ENCODE measurements around the gene PRKN.
A peak's percentile ranks its signal among the peaks of the same experiment; 100 is the strongest.

Gene PRKN

GRCh38 chr6:161376367-161376766 lies 1351.2 kb downstream of the PRKN start:
- Histone ChIP-seq H3K36me3 (ENCODE audit: control insufficient read depth, insufficient read depth, low read length) (no peaks in the 10 kb centered on the region), H3K27ac (ENCODE audit: low read depth, low read length, severe bottlenecking) (no peak overlapping the region), H3K9me3 (ENCODE audit: control insufficient read depth, low read length) (no peaks in the 10 kb centered on the region), H3K4me1 (ENCODE audit: control insufficient read depth, insufficient read depth, low read length, poor library complexity, severe bottlenecking) (peaks cover 10% of the 10 kb centered on the region), H3K4me3 (ENCODE audit: extremely low read depth, insufficient read depth, low read length, poor library complexity, severe bottlenecking) (no peak overlapping the region)
- 94% methylated on average over 7 to 10 of the region's 11 CpGs for WGBS, 2 experiments (ENCODE audit: insufficient coverage in 2 of 2)

- WGBS, 2 experiments (ENCODE audit: insufficient coverage in 2 of 2) = 80 to 84% methylated on average over 26 to 28 of the region's 32 CpGs
- Histone ChIP-seq H3K4me3 (ENCODE audit: extremely low read depth, insufficient read depth, low read length, poor library complexity, severe bottlenecking) (no peak overlapping the region), H3K27ac (ENCODE audit: low read depth, low read length, severe bottlenecking) (peak overlapping the region; percentile 36), H3K4me1 (ENCODE audit: control insufficient read depth, insufficient read depth, low read length, poor library complexity, severe bottlenecking) (peaks cover 10% of the 10 kb centered on the region), H3K9me3 (ENCODE audit: control insufficient read depth, low read length) (no peaks in the 10 kb centered on the region), H3K36me3 (ENCODE audit: control insufficient read depth, insufficient read depth, low read length) (no peaks in the 10 kb centered on the region)
Observed at GRCh38 chr6:161374971-161375873, 1352.3 kb downstream of the PRKN start.

- no peaks in the 10 kb centered on the region for H3K36me3 ChIP-seq (ENCODE audit: control insufficient read depth, insufficient read depth, low read length)
- peaks cover 4% of the 10 kb centered on the region for H3K4me1 ChIP-seq (ENCODE audit: control insufficient read depth, insufficient read depth, low read length, poor library complexity, severe bottlenecking)
- H3K9me3 ChIP-seq (ENCODE audit: control insufficient read depth, low read length) = no peaks in the 10 kb centered on the region
- no peak overlapping the region for H3K27ac ChIP-seq (ENCODE audit: low read depth, low read length, severe bottlenecking)
- 45 to 47% methylated on average over 11 to 14 of the region's 15 CpGs for whole genome bisulfite sequencing, 2 experiments (ENCODE audit: insufficient coverage in 2 of 2)
- H3K4me3 ChIP-seq (ENCODE audit: extremely low read depth, insufficient read depth, low read length, poor library complexity, severe bottlenecking) = no peak overlapping the region
Observed at GRCh38 chr6:161373905-161374451, 1353.6 kb downstream of the PRKN start.

- Histone ChIP-seq H3K4me1 (ENCODE audit: control insufficient read depth, insufficient read depth, low read length, poor library complexity, severe bottlenecking) (peaks cover 4% of the 10 kb centered on the region), H3K9me3 (ENCODE audit: control insufficient read depth, low read length) (no peaks in the 10 kb centered on the region), H3K4me3 (ENCODE audit: extremely low read depth, insufficient read depth, low read length, poor library complexity, severe bottlenecking) (no peak overlapping the region), H3K36me3 (ENCODE audit: control insufficient read depth, insufficient read depth, low read length) (no peaks in the 10 kb centered on the region), H3K27ac (ENCODE audit: low read depth, low read length, severe bottlenecking) (no peak overlapping the region)
- 91 to 97% methylated on average over 10 of the region's 10 CpGs for WGBS, 2 experiments (ENCODE audit: insufficient coverage in 2 of 2)
Observed at GRCh38 chr6:161372422-161372793, 1355.2 kb downstream of the PRKN start.

GRCh38 chr6:161370880-161371279 lies 1356.7 kb downstream of the PRKN start:
- 49 to 73% methylated on average over 5 of the region's 9 CpGs for WGBS, 2 experiments (ENCODE audit: insufficient coverage in 2 of 2)
- Histone ChIP-seq H3K4me1 (ENCODE audit: control insufficient read depth, insufficient read depth, low read length, poor library complexity, severe bottlenecking) (peaks cover 4% of the 10 kb centered on the region), H3K36me3 (ENCODE audit: control insufficient read depth, insufficient read depth, low read length) (no peaks in the 10 kb centered on the region), H3K9me3 (ENCODE audit: control insufficient read depth, low read length) (no peaks in the 10 kb centered on the region), H3K27ac (ENCODE audit: low read depth, low read length, severe bottlenecking) (no peak overlapping the region), H3K4me3 (ENCODE audit: extremely low read depth, insufficient read depth, low read length, poor library complexity, severe bottlenecking) (no peak overlapping the region)

- Histone ChIP-seq H3K9me3 (ENCODE audit: control insufficient read depth, low read length) (no peaks in the 10 kb centered on the region), H3K4me1 (ENCODE audit: control insufficient read depth, insufficient read depth, low read length, poor library complexity, severe bottlenecking) (no peaks in the 10 kb centered on the region), H3K4me3 (ENCODE audit: extremely low read depth, insufficient read depth, low read length, poor library complexity, severe bottlenecking) (no peak overlapping the region), H3K36me3 (ENCODE audit: control insufficient read depth, insufficient read depth, low read length) (no peaks in the 10 kb centered on the region), H3K27ac (ENCODE audit: low read depth, low read length, severe bottlenecking) (no peak overlapping the region)
- WGBS, 2 experiments (ENCODE audit: insufficient coverage in 2 of 2) = 94 to 97% methylated on average over 7 to 8 of the region's 13 CpGs
Observed at GRCh38 chr6:161369339-161369738, 1358.2 kb downstream of the PRKN start.

- WGBS, 2 experiments (ENCODE audit: insufficient coverage in 2 of 2) = 89 to 93% methylated on average over 5 of the region's 7 CpGs
- H3K27ac ChIP-seq (ENCODE audit: low read depth, low read length, severe bottlenecking) = no peak overlapping the region
- H3K9me3 ChIP-seq (ENCODE audit: control insufficient read depth, low read length) = peaks cover 2% of the 10 kb centered on the region
- no peaks in the 10 kb centered on the region for H3K36me3 ChIP-seq (ENCODE audit: control insufficient read depth, insufficient read depth, low read length)
- no peak overlapping the region for H3K4me3 ChIP-seq (ENCODE audit: extremely low read depth, insufficient read depth, low read length, poor library complexity, severe bottlenecking)
- no peaks in the 10 kb centered on the region for H3K4me1 ChIP-seq (ENCODE audit: control insufficient read depth, insufficient read depth, low read length, poor library complexity, severe bottlenecking)
Observed at GRCh38 chr6:161368514-161368913, 1359.1 kb downstream of the PRKN start.

GRCh38 chr6:161367472-161367871 lies 1360.1 kb downstream of the PRKN start:
- peaks cover 9% of the 10 kb centered on the region for H3K9me3 ChIP-seq (ENCODE audit: control insufficient read depth, low read length)
- no peaks in the 10 kb centered on the region for H3K36me3 ChIP-seq (ENCODE audit: control insufficient read depth, insufficient read depth, low read length)
- no peak overlapping the region for H3K4me3 ChIP-seq (ENCODE audit: extremely low read depth, insufficient read depth, low read length, poor library complexity, severe bottlenecking)
- no peak overlapping the region for H3K27ac ChIP-seq (ENCODE audit: low read depth, low read length, severe bottlenecking)
- H3K4me1 ChIP-seq (ENCODE audit: control insufficient read depth, insufficient read depth, low read length, poor library complexity, severe bottlenecking) = no peaks in the 10 kb centered on the region
- WGBS, 2 experiments (ENCODE audit: insufficient coverage in 2 of 2) = 88 to 95% methylated on average over 10 to 12 of the region's 12 CpGs

- H3K36me3 ChIP-seq (ENCODE audit: control insufficient read depth, insufficient read depth, low read length) = no peaks in the 10 kb centered on the region
- no peaks in the 10 kb centered on the region for H3K4me1 ChIP-seq (ENCODE audit: control insufficient read depth, insufficient read depth, low read length, poor library complexity, severe bottlenecking)
- no peak overlapping the region for H3K4me3 ChIP-seq (ENCODE audit: extremely low read depth, insufficient read depth, low read length, poor library complexity, severe bottlenecking)
- H3K9me3 ChIP-seq (ENCODE audit: control insufficient read depth, low read length) = peaks cover 14% of the 10 kb centered on the region
- no peak overlapping the region for H3K27ac ChIP-seq (ENCODE audit: low read depth, low read length, severe bottlenecking)
- WGBS, 2 experiments (ENCODE audit: insufficient coverage in 2 of 2) = 94 to 98% methylated on average over 7 to 10 of the region's 11 CpGs
Observed at GRCh38 chr6:161366301-161366923, 1361.2 kb downstream of the PRKN start.

- WGBS, 2 experiments (ENCODE audit: insufficient coverage in 2 of 2) = 88 to 91% methylated on average over 3 of the region's 6 CpGs
- H3K27ac ChIP-seq (ENCODE audit: low read depth, low read length, severe bottlenecking) = no peak overlapping the region
- no peaks in the 10 kb centered on the region for H3K36me3 ChIP-seq (ENCODE audit: control insufficient read depth, insufficient read depth, low read length)
- peaks cover 14% of the 10 kb centered on the region for H3K9me3 ChIP-seq (ENCODE audit: control insufficient read depth, low read length)
- no peak overlapping the region for H3K4me3 ChIP-seq (ENCODE audit: extremely low read depth, insufficient read depth, low read length, poor library complexity, severe bottlenecking)
- no peaks in the 10 kb centered on the region for H3K4me1 ChIP-seq (ENCODE audit: control insufficient read depth, insufficient read depth, low read length, poor library complexity, severe bottlenecking)
Observed at GRCh38 chr6:161365633-161366032, 1361.9 kb downstream of the PRKN start.

- Histone ChIP-seq H3K4me1 (ENCODE audit: control insufficient read depth, insufficient read depth, low read length, poor library complexity, severe bottlenecking) (no peaks in the 10 kb centered on the region), H3K36me3 (ENCODE audit: control insufficient read depth, insufficient read depth, low read length) (no peaks in the 10 kb centered on the region), H3K27ac (ENCODE audit: low read depth, low read length, severe bottlenecking) (no peak overlapping the region), H3K9me3 (ENCODE audit: control insufficient read depth, low read length) (peaks cover 14% of the 10 kb centered on the region), H3K4me3 (ENCODE audit: extremely low read depth, insufficient read depth, low read length, poor library complexity, severe bottlenecking) (no peak overlapping the region)
Observed at GRCh38 chr6:161363286-161363685, 1364.3 kb downstream of the PRKN start.
